Hepatocyte (in vitro differentiated cells): Measurements from ENCODE around the gene ACP7.

Source experiments
- CTCF ChIP-seq: fragments of 200-600 bp; sonication (generic); IDR thresholded peaks from 2 replicates; pipeline ENCODE4 v1.5.1; 2016; ENCODE audit warnings: antibody characterized with exemption, mild to moderate bottlenecking; ENCODE audit not compliant: poor library complexity
- EZH2 ChIP-seq: fragments of 200-600 bp; sonication (generic); IDR thresholded peaks from 2 replicates; pipeline ENCODE4 v1.6.1; 2016; ENCODE audit warnings: antibody characterized with exemption, mild to moderate bottlenecking, borderline replicate concordance
- EZH2phosphoT487 ChIP-seq: fragments of 200-600 bp; sonication (generic); IDR thresholded peaks from one replicate; pipeline ENCODE4 v1.6.1; 2018; ENCODE audit warnings: antibody characterized with exemption, mild to moderate bottlenecking, low read depth, moderate library complexity; ENCODE audit not compliant: unreplicated experiment, severe bottlenecking

DNA sequence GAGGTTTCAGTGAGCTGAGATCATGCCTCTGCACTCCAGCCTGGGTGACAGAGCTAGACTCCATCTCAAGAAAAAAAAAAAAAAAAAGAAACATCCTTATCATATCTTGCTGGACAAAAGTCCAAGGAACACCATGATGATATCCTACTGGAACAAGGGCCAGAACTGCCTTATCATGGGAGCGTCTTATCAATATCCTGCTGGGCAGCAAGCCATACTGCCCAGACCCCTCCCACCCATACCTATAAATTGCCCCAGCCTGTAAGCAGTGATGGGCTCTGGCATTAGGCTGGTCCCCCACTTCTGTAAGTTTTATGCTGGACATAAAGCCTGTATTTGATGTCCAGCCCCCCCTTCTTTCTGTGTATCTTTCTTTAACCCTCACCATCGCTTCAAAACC is 37.1 kb upstream of the ACP7 start:
- TF ChIP-seq CTCF (no peak), EZH2phosphoT487 (no peak), EZH2 (no peak)
